PFSK-1 (cell line): ENCODE results near the gene SH2D1B.

Source experiments
- FOXP2 ChIP-seq: optimal IDR thresholded peaks from 2 replicates; pipeline ENCODE3; 2011; ENCODE audit warnings: borderline replicate concordance, control low read depth, inconsistent platforms; ENCODE audit not compliant: insufficient read depth; ENCODE audit errors: extremely low read length, extremely low read depth
- POLR2AphosphoS5 ChIP-seq: IDR thresholded peaks from 2 replicates; pipeline ENCODE4 v1.6.1; 2012; ENCODE audit warnings: low read depth, mild to moderate bottlenecking, control low read depth, low read length, moderate library complexity
- REST ChIP-seq, 2 experiments: IDR thresholded peaks; 2 replicates each; pipeline versions ENCODE4 v1.6.1 to v1.8.0; 2011 to 2012; ENCODE audit warnings: low read depth in 2 of 2, low read length in 2 of 2, control low read depth in 1 of 2, inconsistent platforms in 1 of 2, mild to moderate bottlenecking in 1 of 2, moderate library complexity in 1 of 2; ENCODE audit not compliant: insufficient read depth in 1 of 2
- SIN3A ChIP-seq: IDR thresholded peaks from 2 replicates; pipeline ENCODE4 v1.6.1; 2012; ENCODE audit warnings: mild to moderate bottlenecking, low read length, moderate library complexity, borderline replicate concordance; ENCODE audit not compliant: insufficient read depth
- TAF1 ChIP-seq: IDR thresholded peaks from 2 replicates; pipeline ENCODE4 v1.6.1; 2012; ENCODE audit warnings: low read length, control low read depth, borderline replicate concordance; ENCODE audit not compliant: insufficient read depth

The SH2D1B gene

GRCh38 chr1:162373072-162373427, 38.9 kb downstream of the SH2D1B start:
- TF ChIP-seq FOXP2, result no peak
- TF ChIP-seq TAF1, result no peak
- TF ChIP-seq SIN3A, result no peak
- TF ChIP-seq REST (IDR thresholded peaks at IDR 0.05; ENCODE audit: insufficient read depth in 1 of 2, low read depth in 2 of 2, low read length in 2 of 2), result no peak
- TF ChIP-seq POLR2AphosphoS5, result no peak

DNA sequence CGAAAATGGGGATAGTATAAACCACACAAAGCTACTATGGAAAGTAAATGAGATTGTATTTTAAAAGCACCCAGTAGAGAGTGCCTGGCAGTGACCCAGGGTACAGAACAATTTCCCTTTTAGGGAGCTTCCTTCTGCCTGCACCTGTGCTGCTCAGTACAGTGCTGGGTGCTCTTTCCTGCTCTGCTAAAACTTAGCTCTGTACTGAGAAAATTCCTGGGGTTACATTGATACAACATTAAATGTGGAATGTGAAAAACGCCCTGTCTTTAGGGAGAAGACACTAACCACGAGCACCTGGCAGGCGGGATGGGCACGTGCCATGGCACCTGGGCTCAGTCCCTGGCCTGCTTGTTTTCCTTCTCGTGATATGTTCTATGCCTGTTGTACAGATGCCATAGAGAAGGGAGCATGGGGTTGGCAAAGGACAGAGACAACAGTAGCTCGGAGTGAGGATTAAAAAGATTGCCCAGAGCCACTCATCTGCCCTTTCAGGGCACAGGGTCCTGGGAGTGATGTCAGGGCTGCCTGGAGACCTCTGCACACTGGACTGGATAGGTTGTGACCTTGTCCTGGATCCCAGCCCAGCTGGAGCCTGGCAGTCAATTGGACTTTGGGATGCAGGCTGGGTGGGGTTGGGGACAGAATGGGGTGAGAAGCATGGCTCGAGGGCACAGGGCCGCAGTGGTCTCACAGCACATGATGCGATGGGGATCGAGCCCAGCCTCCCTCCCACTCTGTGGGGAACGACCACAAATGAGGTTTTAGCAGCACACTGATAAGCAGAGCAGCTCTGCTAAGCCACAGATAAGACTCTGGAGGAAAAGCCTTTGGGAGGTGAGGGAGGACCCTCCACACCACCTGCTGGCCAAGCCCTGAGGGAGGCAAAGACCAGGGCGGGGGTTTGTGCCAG, 39.5 kb downstream of the SH2D1B start:
- TF ChIP-seq REST (IDR thresholded peaks at IDR 0.05; ENCODE audit: insufficient read depth in 1 of 2, low read depth in 2 of 2, low read length in 2 of 2), result no peak
- no peak for TF ChIP-seq SIN3A
- no peak for TF ChIP-seq FOXP2
- no peak for TF ChIP-seq POLR2AphosphoS5
- TF ChIP-seq TAF1, result no peak

DNA sequence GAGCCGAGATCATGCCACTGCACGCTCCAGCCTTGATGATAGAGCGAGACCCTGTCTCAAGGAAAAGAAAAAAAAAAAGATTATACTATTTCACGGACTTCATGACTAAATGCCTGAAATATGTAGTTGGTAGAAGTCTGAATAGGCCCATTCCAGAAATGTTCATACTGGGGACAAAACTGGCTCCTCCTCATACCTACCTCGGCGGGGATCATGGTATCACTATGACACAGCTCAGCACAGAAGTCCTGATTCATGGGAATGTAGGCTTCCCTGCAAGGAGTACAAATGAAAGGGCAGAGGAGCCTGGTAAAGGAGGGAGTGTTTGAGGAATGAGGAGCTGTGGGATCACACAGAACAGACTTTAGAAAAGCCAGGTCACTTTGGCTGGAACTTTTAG, 40.3 kb downstream of the SH2D1B start:
- TF ChIP-seq REST (IDR thresholded peaks at IDR 0.05; ENCODE audit: insufficient read depth in 1 of 2, low read depth in 2 of 2, low read length in 2 of 2), result no peak
- no peak for TF ChIP-seq SIN3A
- no peak for TF ChIP-seq FOXP2
- no peak for TF ChIP-seq TAF1
- no peak for TF ChIP-seq POLR2AphosphoS5

DNA sequence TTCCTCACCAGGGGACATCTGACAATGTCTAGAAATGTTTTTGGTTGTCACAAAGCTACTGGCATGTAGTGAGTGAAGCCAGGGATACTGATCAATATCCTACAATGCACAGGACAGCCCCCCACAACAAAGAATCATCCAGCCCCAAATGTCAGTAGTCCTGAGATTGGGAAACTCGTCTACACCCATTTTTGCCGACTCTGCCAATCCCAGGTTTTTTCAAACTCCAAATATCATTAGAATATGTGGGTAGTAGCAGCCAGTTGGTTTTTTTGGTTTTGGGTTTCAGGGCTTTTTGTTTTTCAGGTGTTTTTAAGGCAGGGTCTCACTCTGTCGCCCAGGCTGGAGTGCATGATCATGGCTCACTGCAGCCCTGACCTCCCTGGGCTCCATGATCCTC, 41.2 kb downstream of the SH2D1B start:
- TF ChIP-seq POLR2AphosphoS5 (no peak), TAF1 (no peak), REST (IDR thresholded peaks at IDR 0.05; ENCODE audit: insufficient read depth in 1 of 2, low read depth in 2 of 2, low read length in 2 of 2) (no peak), FOXP2 (no peak), SIN3A (no peak)
